HEK293 (cell line): ENCODE data around the gene HSPB2.
A peak's percentile ranks its signal among the peaks of the same experiment; 100 is the strongest.

Experiments
- CTCF ChIA-PET: fragments of 350-600 bp; formaldehyde crosslinking; extraction: SDS; loops from one replicate; lab custom pipeline; 2021; ENCODE audit warnings: antibody characterized with exemption; lab: Yijun Ruan, JAX
- POLR2A ChIA-PET: fragments of 300-600 bp; formaldehyde crosslinking; extraction: SDS; loops from one replicate; lab custom pipeline; 2020; ENCODE audit warnings: antibody characterized with exemption, inconsistent platforms; lab: Yijun Ruan, JAX
- H3K27ac ChIP-seq: fragments of 200-500 bp; sonication (Bioruptor generic); 2 replicates; pipeline ENCODE4 v1.5.1; 2014; ENCODE audit warnings: low read depth, low read length, control low read depth, inconsistent platforms; ENCODE audit errors: extremely low read depth
- H3K36me3 ChIP-seq, 2 experiments: fragments of 200-500 bp in 1 of 2; sonication (Bioruptor generic) in 1 of 2; 1 replicate in 1 of 2; 2 replicates in 1 of 2; pipeline ENCODE4 v1.5.1; 2014 to 2017; ENCODE audit warnings: inconsistent platforms in 2 of 2, low read length in 2 of 2; ENCODE audit not compliant: control insufficient read depth in 2 of 2, insufficient read depth in 1 of 2
- H3K4me1 ChIP-seq: fragments of 200-500 bp; sonication (Bioruptor generic); 2 replicates; pipeline ENCODE4 v1.5.1; 2014; ENCODE audit warnings: mild to moderate bottlenecking, low read length, inconsistent platforms; ENCODE audit not compliant: control insufficient read depth, insufficient read depth
- H3K4me3 ChIP-seq: 2 replicates; pipeline ENCODE4 v1.5.1; 2011; ENCODE audit warnings: low read depth, mild to moderate bottlenecking, control low read depth, low read length, moderate library complexity
- H3K9me3 ChIP-seq: fragments of 200-500 bp; sonication (Bioruptor generic); 2 replicates; pipeline ENCODE4 v1.5.1; 2014; ENCODE audit warnings: low read depth, low read length, inconsistent platforms; ENCODE audit not compliant: control insufficient read depth, insufficient read depth
- GLI4 ChIP-seq: fragments of 450-650 bp; formaldehyde crosslinking; IDR thresholded peaks from 2 replicates; pipeline ENCODE4 v1.5.1; 2016; ENCODE audit warnings: missing biosample characterization, missing genetic modification characterization
- GLIS1 ChIP-seq: fragments of 450-650 bp; formaldehyde crosslinking; IDR thresholded peaks from 2 replicates; pipeline ENCODE4 v1.5.1; 2016; ENCODE audit warnings: missing biosample characterization, missing genetic modification characterization
- GLIS2 ChIP-seq: fragments of 450-650 bp; formaldehyde crosslinking; IDR thresholded peaks from 2 replicates; pipeline ENCODE4 v1.5.1; 2016; ENCODE audit warnings: missing biosample characterization, missing genetic modification characterization
- INSM2 ChIP-seq: fragments of 450-650 bp; formaldehyde crosslinking; IDR thresholded peaks from 2 replicates; pipeline ENCODE4 v1.5.1; 2016; ENCODE audit warnings: missing biosample characterization, missing genetic modification characterization
- KLF9 ChIP-seq: fragments of 450-650 bp; formaldehyde crosslinking; IDR thresholded peaks from 2 replicates; pipeline ENCODE4 v1.5.1; 2016; ENCODE audit warnings: missing biosample characterization, missing genetic modification characterization, low read depth
- PRDM4 ChIP-seq: fragments of 450-650 bp; formaldehyde crosslinking; IDR thresholded peaks from 2 replicates; pipeline ENCODE4 v1.5.1; 2017; ENCODE audit warnings: missing biosample characterization, missing genetic modification characterization
- PRDM6 ChIP-seq: fragments of 450-650 bp; formaldehyde crosslinking; IDR thresholded peaks from 2 replicates; pipeline ENCODE4 v1.5.1; 2017; ENCODE audit warnings: missing biosample characterization, missing genetic modification characterization
- SP2 ChIP-seq: fragments of 450-650 bp; formaldehyde crosslinking; IDR thresholded peaks from 2 replicates; pipeline ENCODE4 v1.5.1; 2016; ENCODE audit warnings: missing biosample characterization, missing genetic modification characterization
- SP7 ChIP-seq: fragments of 450-650 bp; formaldehyde crosslinking; IDR thresholded peaks from 2 replicates; pipeline ENCODE4 v1.5.1; 2016; ENCODE audit warnings: missing biosample characterization, missing genetic modification characterization
- ZBTB17 ChIP-seq: fragments of 450-650 bp; formaldehyde crosslinking; IDR thresholded peaks from 2 replicates; pipeline ENCODE4 v1.5.1; 2016; ENCODE audit warnings: missing biosample characterization, missing genetic modification characterization
- ZNF148 ChIP-seq: fragments of 450-650 bp; formaldehyde crosslinking; IDR thresholded peaks from 2 replicates; pipeline ENCODE4 v1.5.0; 2017; ENCODE audit warnings: missing biosample characterization, missing genetic modification characterization, borderline replicate concordance
- ZNF26 ChIP-seq: fragments of 450-650 bp; formaldehyde crosslinking; IDR thresholded peaks from 2 replicates; pipeline ENCODE4 v1.5.1; 2016; ENCODE audit warnings: missing biosample characterization, missing genetic modification characterization
- ZNF280D ChIP-seq: fragments of 450-650 bp; formaldehyde crosslinking; IDR thresholded peaks from 2 replicates; pipeline ENCODE4 v1.5.1; 2016; ENCODE audit warnings: missing biosample characterization, missing genetic modification characterization
- ZNF341 ChIP-seq: fragments of 450-650 bp; formaldehyde crosslinking; IDR thresholded peaks from 2 replicates; pipeline ENCODE4; 2016; ENCODE audit warnings: low read depth, missing biosample characterization, missing genetic modification characterization
- ZNF560 ChIP-seq: fragments of 450-650 bp; formaldehyde crosslinking; IDR thresholded peaks from 2 replicates; pipeline ENCODE4 v1.5.1; 2017; ENCODE audit warnings: missing biosample characterization, missing genetic modification characterization, borderline replicate concordance
- ZNF626 ChIP-seq: fragments of 450-650 bp; sonication (Bioruptor Pico); formaldehyde crosslinking; IDR thresholded peaks from 2 replicates; pipeline ENCODE4 v1.5.1; 2018; ENCODE audit warnings: missing biosample characterization, missing genetic modification characterization, inconsistent platforms
- ZNF660 ChIP-seq: fragments of 450-650 bp; IDR thresholded peaks from 2 replicates; pipeline ENCODE4 v1.5.1; 2018; ENCODE audit warnings: missing biosample characterization, mild to moderate bottlenecking, missing genetic modification characterization
- ZNF692 ChIP-seq: fragments of 450-650 bp; formaldehyde crosslinking; IDR thresholded peaks from 2 replicates; pipeline ENCODE4 v1.5.1; 2016; ENCODE audit warnings: missing biosample characterization, missing genetic modification characterization
- ZNF707 ChIP-seq: fragments of 450-650 bp; formaldehyde crosslinking; IDR thresholded peaks from 2 replicates; pipeline ENCODE4 v1.5.1; 2016; ENCODE audit warnings: missing biosample characterization, missing genetic modification characterization
- ZNF747 ChIP-seq: fragments of 450-650 bp; formaldehyde crosslinking; IDR thresholded peaks from 2 replicates; pipeline ENCODE4 v1.5.1; 2016; ENCODE audit warnings: missing biosample characterization, missing genetic modification characterization

Gene HSPB2

GRCh38 chr11:111926505-111927391 lies 14.2 kb downstream of the HSPB2 start (continued):
- TF ChIP-seq KLF9 (tag by site-specific recombination) (0 out of 2 replicates have a peak, but pooled peaks have one; percentile 24), ZNF692 (tag by site-specific recombination) (0 out of 2 replicates have a peak, but pooled peaks have one; percentile 18), GLIS2 (tag by site-specific recombination) (peak; percentile 64), ZNF341 (tag by site-specific recombination) (peak; percentile 88), SP7 (tag by site-specific recombination) (0 out of 2 replicates have a peak, but pooled peaks have one; percentile 26), ZBTB17 (peak; percentile 69; the same call in 1 of the 2 replicates)

- Histone ChIP-seq H3K9me3 (no peaks in the 10 kb centered on the region), H3K4me3 (no peak overlapping the region), H3K27ac (no peak overlapping the region), H3K4me1 (no peaks in the 10 kb centered on the region), H3K36me3 (no peaks in the 10 kb centered on the region)
- ChIA-PET POLR2A (no interaction called here), CTCF (interaction anchor here (0.7 to 8.5 kb wide), 8 partner anchors 9 to 364 kb away, joined by 3 to 166 read pairs (median 6); partner anchors contain the start of gene ALG9)
- TF ChIP-seq GLIS1 (tag by site-specific recombination), result no peak
- TF ChIP-seq ZNF626 (tag by site-specific recombination), result no peak
- no peak for TF ChIP-seq ZNF148 (tag by site-specific recombination)
- TF ChIP-seq SP2, result no peak
- TF ChIP-seq ZNF280D, result no peak
- TF ChIP-seq ZNF660, result no peak
- no peak for TF ChIP-seq ZNF26 (tag by site-specific recombination)
- TF ChIP-seq PRDM4, result no peak
- no peak for TF ChIP-seq ZNF707 (tag by site-specific recombination)
- no peak for TF ChIP-seq ZNF747
- TF ChIP-seq INSM2 (tag by site-specific recombination), result no peak
- TF ChIP-seq KLF9 (tag by site-specific recombination), result no peak
- no peak for TF ChIP-seq GLI4 (tag by site-specific recombination)
- TF ChIP-seq PRDM6 (tag by site-specific recombination), result no peak
- TF ChIP-seq ZNF560 (tag by site-specific recombination), result no peak
These were observed 17.9 kb downstream of the HSPB2 start for GRCh38 chr11:111930472-111930871.
